ENCODE results near the gene TBC1D4. TPM values are rescaled to one million over a fixed set of nuclear protein-coding genes. Genes with fewer than 3 reads are reported as not detected.

TBC1D4 gene, protein sequence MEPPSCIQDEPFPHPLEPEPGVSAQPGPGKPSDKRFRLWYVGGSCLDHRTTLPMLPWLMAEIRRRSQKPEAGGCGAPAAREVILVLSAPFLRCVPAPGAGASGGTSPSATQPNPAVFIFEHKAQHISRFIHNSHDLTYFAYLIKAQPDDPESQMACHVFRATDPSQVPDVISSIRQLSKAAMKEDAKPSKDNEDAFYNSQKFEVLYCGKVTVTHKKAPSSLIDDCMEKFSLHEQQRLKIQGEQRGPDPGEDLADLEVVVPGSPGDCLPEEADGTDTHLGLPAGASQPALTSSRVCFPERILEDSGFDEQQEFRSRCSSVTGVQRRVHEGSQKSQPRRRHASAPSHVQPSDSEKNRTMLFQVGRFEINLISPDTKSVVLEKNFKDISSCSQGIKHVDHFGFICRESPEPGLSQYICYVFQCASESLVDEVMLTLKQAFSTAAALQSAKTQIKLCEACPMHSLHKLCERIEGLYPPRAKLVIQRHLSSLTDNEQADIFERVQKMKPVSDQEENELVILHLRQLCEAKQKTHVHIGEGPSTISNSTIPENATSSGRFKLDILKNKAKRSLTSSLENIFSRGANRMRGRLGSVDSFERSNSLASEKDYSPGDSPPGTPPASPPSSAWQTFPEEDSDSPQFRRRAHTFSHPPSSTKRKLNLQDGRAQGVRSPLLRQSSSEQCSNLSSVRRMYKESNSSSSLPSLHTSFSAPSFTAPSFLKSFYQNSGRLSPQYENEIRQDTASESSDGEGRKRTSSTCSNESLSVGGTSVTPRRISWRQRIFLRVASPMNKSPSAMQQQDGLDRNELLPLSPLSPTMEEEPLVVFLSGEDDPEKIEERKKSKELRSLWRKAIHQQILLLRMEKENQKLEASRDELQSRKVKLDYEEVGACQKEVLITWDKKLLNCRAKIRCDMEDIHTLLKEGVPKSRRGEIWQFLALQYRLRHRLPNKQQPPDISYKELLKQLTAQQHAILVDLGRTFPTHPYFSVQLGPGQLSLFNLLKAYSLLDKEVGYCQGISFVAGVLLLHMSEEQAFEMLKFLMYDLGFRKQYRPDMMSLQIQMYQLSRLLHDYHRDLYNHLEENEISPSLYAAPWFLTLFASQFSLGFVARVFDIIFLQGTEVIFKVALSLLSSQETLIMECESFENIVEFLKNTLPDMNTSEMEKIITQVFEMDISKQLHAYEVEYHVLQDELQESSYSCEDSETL (N-terminal part only)
- 10 to 100 TPM; 16.7 to 27.9 TPM for total RNA-seq

DNA sequence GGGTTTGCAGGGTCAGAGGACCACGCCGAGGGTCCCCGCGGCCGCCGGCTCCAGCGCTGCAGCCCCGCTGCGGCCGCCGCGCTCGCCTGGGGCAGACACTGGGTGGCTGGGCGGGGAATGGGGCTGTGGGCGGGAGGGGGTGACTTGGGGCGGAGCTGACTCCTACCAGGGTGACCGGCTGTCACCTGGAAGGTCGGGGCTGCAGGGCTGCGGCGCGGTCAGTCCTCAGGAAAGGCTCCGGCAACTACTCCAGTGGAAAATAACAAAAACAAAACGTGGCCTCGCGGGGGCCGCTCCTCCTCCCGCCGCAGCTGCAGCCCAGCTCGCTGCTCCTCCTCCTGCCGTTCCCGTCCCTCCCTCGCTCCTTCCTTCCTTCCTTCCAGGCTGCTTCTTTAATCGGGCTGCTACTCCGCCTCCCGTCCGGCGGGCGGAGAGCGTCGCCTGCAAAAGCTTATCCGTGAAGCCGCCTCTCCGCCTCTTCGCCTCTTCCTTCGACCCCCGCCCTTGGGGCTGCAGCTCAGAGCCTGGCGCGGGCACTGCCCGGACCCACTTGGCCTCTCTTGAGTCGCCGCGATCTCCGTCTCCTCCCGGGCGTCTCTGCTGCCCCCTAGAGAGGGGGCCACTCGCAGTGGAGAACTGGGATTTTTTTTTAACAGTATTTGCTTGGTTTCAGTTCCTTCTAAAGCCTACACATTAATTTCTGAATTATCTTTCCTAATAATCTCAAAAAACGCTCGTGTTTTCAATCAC is at the start of gene TBC1D4:
Gene TBC1D4, minus strand, starts transcription at position 100 of the 750 bp plus-strand sequence. CDS start 402 bp downstream, outside the sequence.
- H3K27me3 ChIP-seq: no peaks in the 10 kb centered on the region
- H3K9me3 ChIP-seq: no peaks in the 10 kb centered on the region
- TF ChIP-seq, protein P1, sequence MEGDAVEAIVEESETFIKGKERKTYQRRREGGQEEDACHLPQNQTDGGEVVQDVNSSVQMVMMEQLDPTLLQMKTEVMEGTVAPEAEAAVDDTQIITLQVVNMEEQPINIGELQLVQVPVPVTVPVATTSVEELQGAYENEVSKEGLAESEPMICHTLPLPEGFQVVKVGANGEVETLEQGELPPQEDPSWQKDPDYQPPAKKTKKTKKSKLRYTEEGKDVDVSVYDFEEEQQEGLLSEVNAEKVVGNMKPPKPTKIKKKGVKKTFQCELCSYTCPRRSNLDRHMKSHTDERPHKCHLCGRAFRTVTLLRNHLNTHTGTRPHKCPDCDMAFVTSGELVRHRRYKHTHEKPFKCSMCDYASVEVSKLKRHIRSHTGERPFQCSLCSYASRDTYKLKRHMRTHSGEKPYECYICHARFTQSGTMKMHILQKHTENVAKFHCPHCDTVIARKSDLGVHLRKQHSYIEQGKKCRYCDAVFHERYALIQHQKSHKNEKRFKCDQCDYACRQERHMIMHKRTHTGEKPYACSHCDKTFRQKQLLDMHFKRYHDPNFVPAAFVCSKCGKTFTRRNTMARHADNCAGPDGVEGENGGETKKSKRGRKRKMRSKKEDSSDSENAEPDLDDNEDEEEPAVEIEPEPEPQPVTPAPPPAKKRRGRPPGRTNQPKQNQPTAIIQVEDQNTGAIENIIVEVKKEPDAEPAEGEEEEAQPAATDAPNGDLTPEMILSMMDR (IDR thresholded peaks at IDR 0.05): peak; percentile 77
- H3K27ac ChIP-seq: peak within 1 kb of the TSS; percentile 89
- intact Hi-C loops (cut with DNase I): loop anchor here (5.0 kb wide), 2 partner anchors 55 to 110 kb away; partner anchors contain the start of gene COMMD6
- H3K4me3 ChIP-seq: peak within 1 kb of the TSS; percentile 84
- no peaks in the 10 kb centered on the region for H3K36me3 ChIP-seq
- H3K4me1 ChIP-seq: no peaks in the 10 kb centered on the region
- H3K9ac ChIP-seq (ENCODE audit: low read depth in 2 of 2, low read length in 2 of 2): peak within 1 kb of the TSS; percentile 61 to 79
- DNase-seq: peak; percentile 89

DNA sequence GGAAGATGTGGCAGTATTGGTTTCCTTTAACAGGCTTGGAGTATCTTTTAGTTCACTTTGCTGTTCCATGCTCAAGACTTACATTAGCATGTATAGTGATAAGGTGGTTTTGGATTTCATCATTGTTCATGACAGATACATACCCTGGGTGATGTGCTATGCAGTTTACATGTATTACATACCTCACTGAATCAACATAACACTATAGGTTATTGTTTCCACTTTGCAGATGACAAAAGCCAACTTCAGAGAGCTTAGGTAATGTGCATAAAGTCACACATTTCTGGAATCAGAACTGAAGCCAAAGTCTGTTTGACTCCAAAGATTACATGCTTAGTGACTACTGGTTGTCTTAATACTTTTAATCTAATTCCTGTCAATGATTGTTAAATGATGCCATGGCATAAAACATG is 48.6 kb upstream of the TBC1D4 start:
- no peak for DNase-seq
- TF ChIP-seq, protein P1 (IDR thresholded peaks at IDR 0.05): no peak
- intact Hi-C loops (cut with DNase I): no loop called here

DNA sequence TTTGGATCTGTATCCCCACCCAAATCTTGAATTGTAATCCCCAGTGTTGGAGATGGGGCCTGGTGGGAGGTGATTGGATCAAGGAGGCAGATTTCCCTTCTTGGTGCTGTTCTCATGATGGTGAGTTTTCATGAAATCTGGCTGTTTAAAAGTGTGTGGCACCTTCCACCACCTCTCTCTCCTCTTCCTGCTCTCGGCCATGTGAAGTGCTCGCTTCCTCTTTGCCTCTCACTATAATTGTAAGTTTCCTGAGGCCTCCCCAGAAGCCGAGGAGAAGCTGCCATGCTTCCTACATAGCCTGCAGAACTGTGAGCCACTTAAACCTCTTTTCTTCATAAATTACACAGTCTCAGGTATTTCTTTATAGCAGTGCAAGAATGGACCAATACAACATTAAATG is 40.0 kb upstream of the TBC1D4 start:
- Histone ChIP-seq H3K9me3 (no peaks in the 10 kb centered on the region), H3K4me3 (no peak overlapping the region), H3K27me3 (no peaks in the 10 kb centered on the region), H3K36me3 (no peaks in the 10 kb centered on the region), H3K4me1 (no peaks in the 10 kb centered on the region), H3K9ac (ENCODE audit: low read depth in 2 of 2, low read length in 2 of 2) (no peak overlapping the region), H3K27ac (no peak overlapping the region)
- TF ChIP-seq, protein P1 (IDR thresholded peaks at IDR 0.05): no peak
- no peak for DNase-seq
- intact Hi-C loops (cut with DNase I): no loop called here

More for the DNA sequence above, 48.6 kb upstream of the TBC1D4 start:
- Histone ChIP-seq H3K36me3 (peaks cover 5% of the 10 kb centered on the region), H3K9me3 (no peaks in the 10 kb centered on the region), H3K4me1 (no peaks in the 10 kb centered on the region), H3K9ac (ENCODE audit: low read depth in 2 of 2, low read length in 2 of 2) (no peak overlapping the region), H3K27ac (no peak overlapping the region), H3K4me3 (no peak overlapping the region), H3K27me3 (no peaks in the 10 kb centered on the region)

DNA sequence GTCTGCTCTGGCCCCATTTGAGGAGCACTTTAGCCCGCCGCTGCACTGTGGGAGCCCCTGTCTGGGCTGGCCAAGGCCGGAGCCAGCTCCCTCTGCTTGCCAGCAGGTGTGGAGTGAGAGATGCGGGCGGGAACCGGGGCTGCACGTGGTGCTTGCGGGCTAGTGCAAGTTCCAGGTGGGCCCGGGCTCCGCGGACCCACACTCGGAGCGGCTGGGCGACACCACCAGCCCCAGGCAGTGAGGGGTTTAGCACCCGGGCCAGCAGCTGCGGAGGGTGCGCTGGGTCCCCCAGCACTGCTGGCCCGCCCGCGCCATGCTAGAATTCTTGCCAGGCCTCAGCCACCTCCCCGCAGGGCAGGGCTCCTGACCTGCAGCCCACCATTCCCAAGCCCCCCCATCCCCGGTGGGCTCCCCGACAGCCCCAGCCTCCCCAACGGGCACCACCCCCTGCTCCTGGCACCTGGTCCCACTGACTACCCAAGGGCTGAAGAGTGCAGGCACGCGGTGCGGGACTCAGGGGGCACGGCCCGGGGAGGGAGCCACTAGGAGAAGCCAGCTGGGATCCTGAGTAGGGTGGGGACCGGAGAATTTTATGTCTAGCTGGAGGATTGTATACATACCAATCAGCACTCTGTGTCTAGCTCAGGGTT is 36.6 kb upstream of the TBC1D4 start:
- intact Hi-C loops (cut with DNase I): no loop called here
- Histone ChIP-seq H3K27ac (no peak overlapping the region), H3K9ac (ENCODE audit: low read depth in 2 of 2, low read length in 2 of 2) (no peak overlapping the region), H3K36me3 (no peaks in the 10 kb centered on the region), H3K4me3 (no peak overlapping the region), H3K4me1 (no peaks in the 10 kb centered on the region), H3K27me3 (no peaks in the 10 kb centered on the region), H3K9me3 (no peaks in the 10 kb centered on the region)
- no peak for DNase-seq
- TF ChIP-seq, protein P1 (IDR thresholded peaks at IDR 0.05): no peak

All from colonic mucosa (tissue), 4 donors.